Muscle layer of duodenum (tissue), 2 donors: ENCODE results near the gene C1RL.
"Not testable (repeated sequence)": the region's sequence is repeated elsewhere in the genome, so short reads cannot be mapped to it uniquely, and the experiment has no call there.

Experiments
- H3K27ac ChIP-seq: one replicate; pipeline ENCODE4 v1.7.0; 2013; ENCODE audit warnings: mild to moderate bottlenecking, low read length
- H3K27me3 ChIP-seq: one replicate; pipeline ENCODE4 v1.7.0; 2013; ENCODE audit warnings: low read depth, mild to moderate bottlenecking, control low read depth, low read length
- H3K36me3 ChIP-seq, 2 donors: one replicate each; pipeline ENCODE4 v1.7.0; 2013; ENCODE audit warnings: low read length in 2 of 2, control low read depth in 1 of 2, mild to moderate bottlenecking in 1 of 2; ENCODE audit not compliant: insufficient read depth in 2 of 2, control insufficient read depth in 1 of 2
- H3K4me1 ChIP-seq, 2 donors: one replicate each; pipeline ENCODE4 v1.7.0; 2013; ENCODE audit warnings: low read length in 2 of 2, mild to moderate bottlenecking in 2 of 2, control low read depth in 1 of 2, moderate library complexity in 1 of 2; ENCODE audit not compliant: insufficient read depth in 2 of 2, control insufficient read depth in 1 of 2
- H3K4me3 ChIP-seq, 2 donors: one replicate each; pipeline ENCODE4 v1.7.0; 2013; ENCODE audit warnings: low read length in 2 of 2, low read depth in 1 of 2, mild to moderate bottlenecking in 1 of 2
- H3K9me3 ChIP-seq, 2 donors: one replicate each; pipeline ENCODE4 v1.7.0; 2013; ENCODE audit warnings: low read length in 2 of 2, control low read depth in 1 of 2, mild to moderate bottlenecking in 1 of 2; ENCODE audit not compliant: control insufficient read depth in 1 of 2
- donor health status: healthy.

The C1RL gene

GRCh38 chr12:7058163-7058845, 50.7 kb downstream of the C1RL start:
- no peak overlapping the region for H3K4me3 ChIP-seq
- H3K27me3 ChIP-seq: no peaks in the 10 kb centered on the region
- H3K9me3 ChIP-seq: no peaks in the 10 kb centered on the region
- H3K36me3 ChIP-seq: peaks cover 0 to 5% of the 10 kb centered on the region in 2 donors
- H3K27ac ChIP-seq: no peak overlapping the region
- peaks cover 0 to 5% of the 10 kb centered on the region in 2 donors for H3K4me1 ChIP-seq

DNA sequence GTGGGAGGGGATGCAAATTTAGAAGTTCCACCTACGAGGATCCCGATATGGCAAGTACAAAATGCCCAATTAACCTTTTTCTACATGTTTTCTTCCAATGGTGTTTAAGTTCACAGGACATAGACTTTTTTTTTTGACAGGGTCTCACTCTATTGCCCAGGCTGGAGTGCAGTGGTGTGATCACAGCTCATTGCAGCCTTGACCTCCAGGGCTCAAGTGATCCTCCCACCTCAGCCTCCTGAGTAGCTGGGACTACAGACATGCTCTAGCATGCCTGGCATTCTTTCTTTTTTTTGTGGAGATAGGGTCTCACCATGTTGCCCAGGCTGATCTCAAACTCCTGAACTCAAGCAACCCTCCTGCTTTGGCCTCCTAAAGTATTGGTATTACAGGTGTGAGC, 53.3 kb downstream of the C1RL start:
- not testable (repeated sequence) for H3K36me3 ChIP-seq, H3K9me3 ChIP-seq, H3K27me3 ChIP-seq

GRCh38 chr12:7054925-7055324, 54.1 kb downstream of the C1RL start:
- no peaks in the 10 kb centered on the region for H3K27me3 ChIP-seq
- H3K9me3 ChIP-seq: no peaks in the 10 kb centered on the region
- no peaks in the 10 kb centered on the region for H3K4me1 ChIP-seq

More for the DNA sequence above, 53.3 kb downstream of the C1RL start:
- not testable (repeated sequence) for H3K4me3 ChIP-seq, H3K4me1 ChIP-seq, H3K27ac ChIP-seq

GRCh38 chr12:7049973-7050372, 59.0 kb downstream of the C1RL start:
- not testable (repeated sequence) for H3K27me3 ChIP-seq, H3K36me3 ChIP-seq, H3K4me1 ChIP-seq, H3K27ac ChIP-seq, H3K4me3 ChIP-seq, H3K9me3 ChIP-seq

More at GRCh38 chr12:7054925-7055324, 54.1 kb downstream of the C1RL start:
- H3K36me3 ChIP-seq: no peaks in the 10 kb centered on the region
- H3K27ac ChIP-seq: no peak overlapping the region
- no peak overlapping the region for H3K4me3 ChIP-seq

DNA sequence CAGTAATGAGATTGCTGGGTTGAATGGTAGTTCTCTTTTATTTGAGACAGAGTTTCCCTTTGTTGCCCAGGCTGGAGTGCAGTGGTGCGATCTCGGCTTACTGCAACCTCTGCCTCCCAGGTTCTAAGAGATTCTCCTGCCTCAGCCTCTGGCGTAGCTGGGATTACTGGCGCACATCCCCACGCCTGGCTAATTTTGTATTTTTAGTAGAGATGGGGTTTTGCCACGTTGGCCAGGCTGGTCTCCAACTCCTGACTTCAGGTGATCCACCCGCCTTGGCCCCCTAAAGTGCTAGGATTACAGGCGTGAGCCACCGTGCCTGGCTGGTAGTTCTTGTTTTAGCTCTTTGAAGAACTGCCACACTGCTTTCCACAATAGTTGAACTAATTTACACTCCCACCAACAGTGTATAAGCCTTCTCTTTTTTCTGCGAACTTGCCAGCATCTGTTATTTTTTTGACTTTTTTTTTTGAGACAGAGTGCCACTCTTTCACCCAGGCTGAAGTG, 59.5 kb downstream of the C1RL start:
- not testable (repeated sequence) for H3K36me3 ChIP-seq, H3K4me1 ChIP-seq, H3K27me3 ChIP-seq, H3K4me3 ChIP-seq, H3K27ac ChIP-seq, H3K9me3 ChIP-seq

DNA sequence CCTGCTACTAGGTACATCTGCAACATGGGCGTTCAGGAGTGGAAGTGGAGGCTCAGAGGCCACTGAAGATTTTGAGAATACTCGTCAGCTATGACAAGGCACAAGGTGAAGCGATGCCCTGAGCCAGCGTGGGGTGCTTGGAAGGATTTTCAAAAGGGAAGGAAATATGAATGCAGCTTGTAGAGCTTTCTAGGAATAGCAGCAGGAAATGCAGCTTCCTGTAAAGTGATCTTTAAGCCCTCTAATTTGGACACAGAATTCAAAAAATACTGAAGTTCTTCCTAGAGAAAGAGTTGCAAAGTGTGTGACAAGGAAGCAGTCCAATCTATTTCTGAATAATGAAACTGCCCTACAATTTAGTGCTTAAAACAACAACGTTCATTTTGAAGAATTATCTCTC, 61.7 kb downstream of the C1RL start:
- no peaks in the 10 kb centered on the region for H3K9me3 ChIP-seq
- no peaks in the 10 kb centered on the region for H3K27me3 ChIP-seq
- H3K4me1 ChIP-seq: no peaks in the 10 kb centered on the region
- H3K27ac ChIP-seq: no peak overlapping the region
- no peak overlapping the region for H3K4me3 ChIP-seq
- H3K36me3 ChIP-seq: no peaks in the 10 kb centered on the region

GRCh38 chr12:7046383-7047105, 62.5 kb downstream of the C1RL start:
- Histone ChIP-seq H3K4me1 (no peaks in the 10 kb centered on the region), H3K9me3 (no peaks in the 10 kb centered on the region), H3K27ac (no peak overlapping the region), H3K27me3 (no peaks in the 10 kb centered on the region), H3K4me3 (no peak overlapping the region), H3K36me3 (no peaks in the 10 kb centered on the region)

DNA sequence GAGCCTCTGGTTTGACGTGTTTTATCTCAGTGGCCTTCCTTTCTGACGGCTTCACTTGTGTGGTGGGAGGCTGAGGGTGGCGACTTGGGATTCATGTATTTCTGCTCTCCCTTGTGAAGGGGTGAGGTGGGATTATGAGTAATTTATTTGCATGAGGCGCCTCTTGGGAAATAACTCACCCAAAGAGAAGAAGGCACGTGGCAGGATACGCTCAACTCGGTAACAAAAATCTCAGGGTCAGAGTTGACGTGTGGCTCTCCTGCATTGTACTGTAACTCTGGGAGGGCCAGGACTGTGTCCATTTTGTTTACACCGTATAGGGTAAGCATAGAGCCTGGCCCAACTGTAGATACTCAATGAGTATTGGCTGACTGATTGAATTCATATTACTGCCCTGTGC, 63.1 kb downstream of the C1RL start:
- Histone ChIP-seq H3K27me3 (no peaks in the 10 kb centered on the region), H3K36me3 (no peaks in the 10 kb centered on the region), H3K27ac (no peak overlapping the region), H3K9me3 (no peaks in the 10 kb centered on the region), H3K4me3 (no peak overlapping the region), H3K4me1 (no peaks in the 10 kb centered on the region)
